DMS79 treated with DMSO at 0.1 percent for 48 hours (cell line): ENCODE measurements around the gene FBXO10.
A peak's percentile ranks its signal among the peaks of the same experiment; 100 is the strongest.
"Not testable (repeated sequence)": the region's sequence is repeated elsewhere in the genome, so short reads cannot be mapped to it uniquely, and the experiment has no call there.

Experiments used
- DNase-seq: peaks from one replicate; lab custom pipeline; 2025; lab: John Stamatoyannopoulos, UW

The FBXO10 gene

GRCh38 chr9:37575921-37576721 is at the start of gene FBXO10:
TSS of gene FBXO10 (minus strand) at chr9:37576380. CDS start at chr9:37541768, 34,612 bp downstream.
- peak; percentile 50 for DNase-seq

DNA sequence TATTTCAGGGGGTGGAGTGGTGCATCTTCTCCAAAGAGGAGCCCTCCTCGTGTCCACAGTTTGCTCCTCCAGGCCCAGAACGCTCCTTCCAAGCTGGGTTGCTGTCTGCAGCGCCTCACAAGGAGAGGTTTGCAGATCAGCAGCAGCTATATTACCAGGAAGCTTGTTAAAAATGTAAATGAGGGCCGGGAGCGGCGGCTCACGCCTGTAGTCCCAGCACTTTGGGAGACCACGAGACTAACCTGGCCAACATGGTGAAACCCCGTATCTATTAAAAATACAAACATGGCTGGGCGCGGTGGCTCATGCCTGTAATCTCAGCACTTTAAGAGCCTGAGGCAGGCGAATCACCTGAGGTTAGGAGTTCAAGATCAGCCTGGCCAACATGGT is 49.6 kb upstream of the FBXO10 start:
- no peak for DNase-seq

- no peak for DNase-seq
These were observed 49.0 kb upstream of the FBXO10 start for GRCh38 chr9:37625036-37625757.

GRCh38 chr9:37624073-37624472 is 47.9 kb upstream of the FBXO10 start:
- no peak for DNase-seq

DNA sequence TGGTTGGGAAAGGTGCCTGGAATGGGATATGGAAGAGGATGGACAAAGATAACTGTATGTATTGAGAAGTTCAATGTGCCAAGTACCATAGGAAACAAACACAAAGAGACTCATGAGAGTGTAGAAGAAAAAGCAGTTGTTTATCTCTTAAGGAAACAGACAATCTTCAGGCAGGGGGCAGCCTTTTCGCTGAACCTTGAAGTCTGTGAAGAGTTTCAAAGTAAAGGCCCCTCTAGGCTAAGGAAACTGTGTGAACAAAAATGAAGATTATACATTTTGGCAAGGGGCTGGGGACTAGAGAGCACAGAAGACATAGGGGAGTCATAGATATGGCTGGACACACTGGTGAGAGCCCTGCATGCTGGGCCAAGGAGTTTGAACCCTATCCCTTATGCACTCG is 47.1 kb upstream of the FBXO10 start:
- DNase-seq, result no peak

DNA sequence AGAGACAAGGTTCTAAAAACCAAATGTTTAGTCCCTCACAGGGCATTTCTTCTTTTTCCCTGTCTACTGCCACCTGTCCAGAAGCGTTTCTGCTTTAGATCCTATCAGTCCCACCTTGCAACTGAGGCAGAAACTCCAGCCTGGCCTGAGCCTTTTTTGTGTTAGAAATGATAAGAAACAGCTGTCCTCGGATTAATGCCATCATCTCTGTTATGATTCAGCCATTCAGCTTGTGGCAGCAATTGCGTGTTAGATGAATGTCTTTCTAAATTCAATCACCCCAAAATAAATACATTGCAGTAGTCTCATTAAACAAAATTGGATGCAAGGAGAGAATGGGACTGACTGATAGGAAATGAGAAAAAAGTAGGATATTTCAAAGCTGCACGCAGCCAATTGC is 46.3 kb upstream of the FBXO10 start:
- no peak for DNase-seq

- DNase-seq, result no peak
These were observed 45.3 kb upstream of the FBXO10 start for GRCh38 chr9:37621273-37622121.

- DNase-seq, result no peak
These were observed 44.2 kb upstream of the FBXO10 start for GRCh38 chr9:37620396-37620795.

- no peak for DNase-seq
These were observed 43.6 kb upstream of the FBXO10 start for GRCh38 chr9:37619806-37620205.

GRCh38 chr9:37618817-37619216 is 42.6 kb upstream of the FBXO10 start:
- no peak for DNase-seq

- DNase-seq, result no peak
These were observed 41.7 kb upstream of the FBXO10 start for GRCh38 chr9:37617832-37618231.

DNA sequence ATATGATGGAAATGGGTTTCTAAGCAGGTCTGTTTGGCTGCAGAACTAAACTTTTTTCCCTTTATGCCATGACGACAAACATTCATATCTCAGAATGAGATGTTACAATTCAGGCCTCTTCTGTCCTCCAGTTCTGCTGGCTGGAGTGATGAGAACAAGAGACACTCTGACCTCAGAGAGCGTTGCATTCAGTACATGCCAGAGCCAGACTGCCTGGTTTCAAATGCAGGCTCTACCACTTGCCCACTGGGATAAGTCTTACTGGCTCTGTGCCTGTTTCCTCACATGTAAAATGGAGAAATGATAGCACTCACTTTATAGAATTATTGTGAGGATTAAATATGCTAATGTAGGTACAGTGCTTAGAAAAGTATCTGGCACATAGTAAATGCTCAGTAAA is 41.0 kb upstream of the FBXO10 start:
- no peak for DNase-seq

- no peak for DNase-seq
These were observed 35.8 kb upstream of the FBXO10 start for GRCh38 chr9:37611961-37612360.

GRCh38 chr9:37611014-37611413 is 34.8 kb upstream of the FBXO10 start:
- no peak for DNase-seq

DNA sequence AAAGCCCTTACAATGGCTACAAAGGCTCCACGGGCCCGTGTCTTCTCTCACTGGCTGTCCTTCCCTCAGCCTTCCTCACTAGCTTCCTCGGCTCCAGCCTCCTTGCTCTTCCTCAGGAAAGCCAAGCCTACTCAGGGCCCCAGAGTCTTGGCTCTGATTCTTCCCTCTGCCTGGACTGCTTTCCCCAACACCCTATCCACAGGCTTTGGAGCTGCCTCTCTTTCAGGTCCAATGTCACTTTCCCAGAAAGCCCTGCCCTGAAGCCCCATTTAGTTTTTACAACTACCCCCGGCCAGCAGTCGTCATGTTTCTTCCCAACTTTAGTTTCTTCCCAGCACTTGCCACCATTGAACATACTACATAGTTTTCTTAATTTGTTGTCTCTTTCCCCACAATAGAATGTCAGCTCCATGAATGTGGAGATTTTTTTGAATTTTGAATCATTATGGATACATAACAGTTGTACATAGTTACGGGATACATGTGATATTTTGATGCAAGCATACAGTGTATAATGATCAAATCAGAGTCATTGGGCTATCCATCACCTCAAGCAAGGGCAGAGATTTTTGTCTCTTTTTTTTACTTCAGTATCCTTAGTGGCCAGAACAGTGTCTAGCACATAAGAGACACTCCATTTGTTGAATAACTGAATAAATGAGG is 33.7 kb upstream of the FBXO10 start:
- DNase-seq, result no peak

- no peak for DNase-seq
These were observed 32.1 kb upstream of the FBXO10 start for GRCh38 chr9:37608250-37608649.

DNA sequence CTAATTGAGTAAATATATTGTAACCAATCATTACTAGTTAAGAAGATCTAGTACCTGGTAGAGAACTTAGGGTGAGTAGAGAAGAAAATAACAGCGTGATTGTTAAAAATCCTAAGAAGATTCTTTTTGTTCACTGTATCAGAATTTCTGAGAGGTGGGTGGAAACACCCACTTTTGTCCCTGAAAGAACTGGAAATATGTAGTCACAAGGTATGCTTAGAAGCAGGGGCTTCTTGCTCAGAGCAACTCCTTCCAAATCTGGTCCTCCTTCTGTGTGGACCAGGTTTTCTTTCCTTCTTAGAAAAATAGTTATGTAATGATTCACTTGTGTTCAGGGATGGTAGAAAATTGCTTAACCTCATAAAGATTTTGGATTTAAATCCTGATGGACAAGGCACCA is 28.1 kb upstream of the FBXO10 start:
- DNase-seq, result no peak

DNA sequence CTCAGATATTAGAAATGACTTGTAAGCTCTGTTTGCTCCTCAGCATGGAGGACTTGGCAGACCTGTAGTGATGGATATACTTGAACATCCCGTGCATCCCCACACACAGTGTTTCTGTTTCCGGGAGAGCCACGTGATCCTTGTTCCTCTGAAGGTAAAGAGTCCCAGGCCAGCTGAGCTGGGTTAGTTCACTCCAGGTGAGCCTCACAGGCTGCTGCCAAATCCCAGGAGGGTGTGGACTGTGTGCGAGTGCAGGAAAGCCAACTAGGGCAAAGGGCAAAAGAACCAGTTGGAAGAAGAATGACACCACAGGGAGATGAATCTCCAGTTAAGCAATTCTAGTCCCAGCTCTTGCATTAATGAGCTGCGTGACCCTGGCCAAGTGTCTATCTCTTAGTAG is 26.6 kb upstream of the FBXO10 start:
- peak; percentile 13 for DNase-seq

DNA sequence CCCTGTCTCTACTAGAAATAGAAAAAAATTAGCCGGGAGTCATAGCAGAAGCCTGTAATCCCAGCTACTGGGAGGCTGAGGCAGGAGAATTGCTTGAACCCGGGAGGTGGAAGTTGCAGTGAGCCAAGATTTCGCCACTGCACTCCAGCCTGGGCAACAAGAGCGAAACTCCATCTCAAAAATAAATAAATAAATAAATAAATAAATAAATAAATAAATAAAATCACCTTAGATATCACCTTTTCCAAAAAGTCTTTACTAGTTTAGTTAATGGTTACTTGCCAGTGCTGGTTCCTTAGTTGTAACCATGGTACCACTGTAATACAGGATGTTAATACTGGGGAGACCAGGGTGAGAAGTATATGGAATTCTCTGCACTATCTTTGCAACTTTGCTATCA is 25.9 kb upstream of the FBXO10 start:
- not testable (repeated sequence) for DNase-seq

GRCh38 chr9:37596504-37596903 is 20.3 kb upstream of the FBXO10 start:
- DNase-seq, result no peak

- DNase-seq, result no peak
These were observed 17.8 kb upstream of the FBXO10 start for GRCh38 chr9:37593883-37594448.
